K562 (cell line): Measurements from ENCODE around the gene CAGE1. TPM values are rescaled to one million over a fixed set of nuclear protein-coding genes. Genes with fewer than 3 reads are reported as not detected.

ENCODE experiments used
- ATAC-seq: fragments of 200-7000 bp; cut with Tn5 transposase; 3 replicates; pipeline ENCODE4 v1.9.1; 2020; ENCODE audit warnings: moderate library complexity
- BruUV-seq: library from RNA; stranded (reverse); fragments of 400-500 nt; replicated peaks from 2 replicates; lab custom pipeline; 2021; lab: Mats Ljungman, UMichigan
- CTCF ChIA-PET: fragments of 300-600 bp; formaldehyde crosslinking; extraction: SDS; loops from one replicate; lab custom pipeline; 2021; ENCODE audit warnings: low intra/inter-chr PET ratio; lab: Yijun Ruan, JAX
- POLR2A ChIA-PET: fragments of 300-600, 350-650 bp; sonication (Branson Sonifier 250); formaldehyde crosslinking; extraction: SDS; loops from one replicate; lab custom pipeline; 2021; ENCODE audit warnings: antibody characterized with exemption, inconsistent platforms; lab: Yijun Ruan, JAX
- DNase-seq, 4 experiments: peaks; one replicate each; pipeline versions ENCODE4 v3.0.0 to v3.0.0-alpha.2; 2011 to 2018; ENCODE audit warnings: low spot score in 3 of 4, mixed read lengths in 3 of 4; ENCODE audit errors: extremely low read depth in 1 of 4
- FAIRE-seq: peaks from 2 replicates; lab custom pipeline; 2011; peaks lifted over from hg19 to GRCh38; lab: Jason Lieb, UNC
- H2AFZ ChIP-seq: 2 replicates; pipeline ENCODE4 v1.6.0; 2011; ENCODE audit warnings: low read depth, low read length, control low read depth, inconsistent platforms
- H3K27ac ChIP-seq: fragments of 200-600 bp; 3 replicates; pipeline ENCODE4 v1.8.0; 2011; ENCODE audit warnings: low read depth, mild to moderate bottlenecking, control low read depth, inconsistent platforms, low read length, moderate library complexity, mixed read lengths; ENCODE audit errors: extremely low read depth
- H3K27me3 ChIP-seq, 2 experiments: fragments of 300-600 bp in 1 of 2; 2 replicates in 1 of 2; 3 replicates in 1 of 2; pipeline versions ENCODE4 v1.6.0 to v1.8.0; 2011; ENCODE audit warnings: inconsistent platforms in 2 of 2, low read length in 2 of 2, mild to moderate bottlenecking in 1 of 2, mixed read lengths in 1 of 2, moderate library complexity in 1 of 2; ENCODE audit not compliant: control insufficient read depth in 2 of 2, insufficient read depth in 2 of 2
- H3K36me3 ChIP-seq: fragments of 300-600 bp; 3 replicates; pipeline ENCODE4 v1.8.0; 2011; ENCODE audit warnings: mild to moderate bottlenecking, low read length, inconsistent platforms; ENCODE audit not compliant: control insufficient read depth, insufficient read depth
- H3K4me1 ChIP-seq, 2 experiments: fragments of 200-600 bp in 1 of 2; replicated peaks in 1 of 2; 2 replicates in 1 of 2; 3 replicates in 1 of 2; pipeline versions ENCODE4 v1.5.1 to v1.8.0; 2011; ENCODE audit warnings: inconsistent platforms in 2 of 2, low read length in 2 of 2, mild to moderate bottlenecking in 1 of 2, mixed read lengths in 1 of 2, moderate library complexity in 1 of 2; ENCODE audit not compliant: control insufficient read depth in 2 of 2, insufficient read depth in 2 of 2
- H3K4me2 ChIP-seq: 2 replicates; pipeline ENCODE4 v1.6.1; 2011; ENCODE audit warnings: low read length, control low read depth, inconsistent platforms, mixed read lengths; ENCODE audit not compliant: insufficient read depth
- H3K4me3 ChIP-seq: fragments of 200-600 bp; sonication (generic), shearing (Covaris generic); 2 replicates; pipeline ENCODE4 v1.5.1; 2016; ENCODE audit warnings: control low read depth, inconsistent platforms
- H3K79me2 ChIP-seq: fragments of 200-600 bp; 3 replicates; pipeline ENCODE4 v1.8.0; 2011; ENCODE audit warnings: low read length, inconsistent platforms; ENCODE audit not compliant: control insufficient read depth, insufficient read depth
- H3K9ac ChIP-seq, 2 experiments: 2 replicates each; pipeline versions ENCODE4 v1.6.0 to v1.6.1; 2011; ENCODE audit warnings: low read depth in 2 of 2, low read length in 2 of 2, control low read depth in 1 of 2, inconsistent platforms in 1 of 2, mild to moderate bottlenecking in 1 of 2, mixed read lengths in 1 of 2; ENCODE audit not compliant: insufficient read depth in 1 of 2
- H3K9me1 ChIP-seq: one replicate; pipeline ENCODE4 v1.6.0; 2011; ENCODE audit warnings: inconsistent platforms, mild to moderate bottlenecking, low read length, moderate library complexity; ENCODE audit not compliant: control insufficient read depth, insufficient read depth
- H3K9me3 ChIP-seq: replicated peaks from 2 replicates; pipeline ENCODE4 v1.5.1; 2011; ENCODE audit warnings: low read depth, low read length, inconsistent platforms; ENCODE audit not compliant: control insufficient read depth, insufficient read depth
- H4K20me1 ChIP-seq: replicated peaks from 2 replicates; pipeline ENCODE4 v1.6.1; 2011; ENCODE audit warnings: low read length, inconsistent platforms, mixed read lengths; ENCODE audit not compliant: control insufficient read depth, insufficient read depth
- ARID1B ChIP-seq: fragments of 450-650 bp; IDR thresholded peaks from 2 replicates; pipeline ENCODE4 v1.6.1; 2016; ENCODE audit warnings: antibody characterized with exemption, mild to moderate bottlenecking, inconsistent platforms
- ETV6 ChIP-seq, 3 experiments: fragments of 150-350 bp in 1 of 3; sonication (generic) in 1 of 3; formaldehyde crosslinking in 1 of 3; IDR thresholded peaks; 2 replicates each; pipeline versions ENCODE4 v1.6.1 to v1.8.0; 2014 to 2022; ENCODE audit warnings: borderline replicate concordance in 2 of 3, low read depth in 2 of 3, antibody characterized with exemption in 1 of 3, low read length in 1 of 3, mild to moderate bottlenecking in 1 of 3, missing genetic modification reagents in 1 of 3
- GTF3C2 ChIP-seq: IDR thresholded peaks from 3 replicates; pipeline ENCODE4 v1.6.1; 2011; ENCODE audit warnings: borderline replicate concordance, mild to moderate bottlenecking, moderate library complexity; ENCODE audit not compliant: insufficient read length; ENCODE audit errors: extremely low read depth
- HNRNPLL ChIP-seq: fragments of 200-400 bp; formaldehyde crosslinking; IDR thresholded peaks from 2 replicates; pipeline ENCODE4 v1.6.1; 2017; ENCODE audit warnings: low read length, low read depth, mild to moderate bottlenecking; ENCODE audit not compliant: poor library complexity, severe bottlenecking
- PHF21A ChIP-seq: fragments of 450-650 bp; IDR thresholded peaks from 2 replicates; pipeline ENCODE4 v1.6.1; 2017; ENCODE audit warnings: low read depth, borderline replicate concordance
- POLR2AphosphoS5 ChIP-seq: IDR thresholded peaks from 2 replicates; pipeline ENCODE4 v1.6.1; 2011; ENCODE audit warnings: mild to moderate bottlenecking, low read depth, low read length, moderate library complexity; ENCODE audit not compliant: control insufficient read depth, insufficient read depth
- POLR2G ChIP-seq: fragments of 200-400 bp; formaldehyde crosslinking; IDR thresholded peaks from 2 replicates; pipeline ENCODE4 v1.6.1; 2017; ENCODE audit warnings: low read depth, mild to moderate bottlenecking, antibody characterized with exemption, low read length, moderate library complexity
- RBM22 ChIP-seq: fragments of 200-400 bp; formaldehyde crosslinking; IDR thresholded peaks from 2 replicates; pipeline ENCODE4 v1.6.1; 2018; ENCODE audit warnings: low read length, low read depth; ENCODE audit not compliant: poor library complexity, severe bottlenecking
- TBL1XR1 ChIP-seq, 2 experiments: IDR thresholded peaks; 2 replicates each; pipeline ENCODE4 v1.6.1; 2012; ENCODE audit warnings: improper control_type of control experiment in 2 of 2, low read length in 2 of 2, mild to moderate bottlenecking in 1 of 2
- ZNF124 ChIP-seq: sonication (generic); formaldehyde crosslinking; IDR thresholded peaks from 2 replicates; pipeline ENCODE4 v1.8.1; 2022; ENCODE audit warnings: missing genetic modification reagents
- ZNF551 ChIP-seq: fragments of 250-450 bp; sonication (Bioruptor Pico); IDR thresholded peaks from 2 replicates; pipeline ENCODE4 v1.5.0; 2021; ENCODE audit warnings: mild to moderate bottlenecking, moderate library complexity
- WGBS: fragments of 100-300 bp; shearing (Covaris generic); methylation state at CpG from one replicate; pipeline ENCODE4 v1.1.6; 2016; ENCODE audit warnings: low coverage, mixed read lengths; ENCODE audit not compliant: insufficient coverage; ENCODE audit errors: missing lambda C conversion rate; 5-methylcytosine and 5-hydroxymethylcytosine counted together
- in situ Hi-C: fragments of 300-500 bp; cut with MboI; formaldehyde crosslinking; loops from 4 replicates; pipeline ENCODE4 v1.15.0; 2018; ENCODE audit warnings: inconsistent platforms, mixed read lengths
- intact Hi-C: fragments of 100-400 bp; cut with micrococcal nuclease; formaldehyde crosslinking; loops from 2 replicates; pipeline ENCODE4 v1.14.2; 2022
- polyA plus RNA-seq, 8 experiments: library from polyadenylated mRNA; depleted of rRNA in 4 of 8; stranded (reverse) in 5 of 8; unstranded in 3 of 8; fragments of >200 nt; fragmentation: Nextera tagmentation in 2 of 8; fragmentation: Illumina TruSeq in 1 of 8; extraction: Ambion mirVana in 2 of 8; extraction: Trizol in 1 of 8; gene quantifications; 2 replicates each; pipeline versions ENCODE4 v1.2.1 to v1.2.3, GENCODE V29; 2011 to 2014; ENCODE audit warnings: inconsistent platforms in 1 of 8, missing spikeins in 1 of 8
- total RNA-seq, 7 experiments: library from RNA; depleted of rRNA in 6 of 7; stranded (reverse); fragments of >200 nt in 6 of 7; fragmentation: Illumina TruSeq in 2 of 7; extraction: Trizol in 2 of 7; gene quantifications; 2 replicates each; pipeline versions ENCODE4 v1.2.1 to v1.2.3, GENCODE V29; 2011 to 2021; ENCODE audit warnings: low replicate concordance in 1 of 7
- TF ChIP-seq, protein P1 (sequence below): fragments of 450-650 bp; IDR thresholded peaks from one replicate; pipeline ENCODE4 v1.6.1; 2018; ENCODE audit warnings: mild to moderate bottlenecking, moderate library complexity; ENCODE audit not compliant: partially characterized antibody
- TF ChIP-seq, protein P2 (sequence below), 2 experiments: fragments of 450-650 bp; IDR thresholded peaks; 2 replicates each; pipeline ENCODE4 v1.6.1; 2016

The CAGE1 gene
- total and polyA plus RNA-seq, 9 of the 15 experiments (the other 6 are each of a cell fraction or from before 2014, with no cell fraction given), result 0.13 to 0.33 (median 0.18) TPM; not detected in 4

DNA sequence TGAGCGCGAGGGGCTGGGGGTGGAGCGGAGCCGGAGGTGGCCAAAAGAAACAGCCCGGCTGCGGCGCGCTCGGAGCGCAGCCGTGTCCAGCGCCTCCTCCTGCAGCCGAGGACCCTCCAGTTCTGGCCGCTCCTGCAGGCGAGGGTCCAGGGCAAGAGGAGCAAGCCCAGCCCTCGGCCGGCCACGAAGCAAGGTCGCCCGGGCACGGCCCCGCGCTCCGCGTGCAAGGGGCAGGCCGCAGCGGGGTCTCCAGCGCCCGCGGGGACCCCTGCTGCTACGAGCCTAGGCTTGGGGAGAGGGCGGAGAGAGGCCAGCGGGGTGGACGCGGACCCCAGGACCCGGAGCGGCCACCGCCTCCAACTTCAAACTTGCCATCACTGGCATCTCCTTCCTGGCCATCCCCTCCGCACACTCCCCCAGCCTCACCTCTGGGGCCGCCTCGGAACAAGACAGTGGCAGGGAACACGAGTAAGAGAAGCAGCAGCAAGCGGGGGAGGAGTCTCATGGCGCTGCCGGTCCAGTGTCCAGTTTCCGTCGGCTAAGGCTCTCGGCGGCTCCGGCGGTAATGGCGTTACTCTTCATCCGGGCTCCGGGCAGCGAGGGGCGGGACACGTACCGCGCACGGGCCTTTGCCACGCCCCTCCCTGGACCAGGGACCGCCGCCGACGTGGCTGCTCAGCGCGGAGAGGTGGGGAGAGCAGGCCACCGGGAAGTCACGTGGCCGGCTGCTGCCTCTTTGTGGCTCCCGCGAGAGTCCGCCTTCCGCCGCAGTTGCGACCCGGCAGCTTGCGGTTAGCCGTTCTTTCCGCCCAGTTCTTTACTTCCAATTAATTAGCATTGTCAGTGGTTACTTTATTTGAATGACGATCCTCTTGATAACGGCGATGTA lies 76.7 kb downstream of the CAGE1 start, which contains the start of gene SSR1:
Gene SSR1, minus strand, starts transcription at position 584 of the 889 bp plus-strand sequence. Its CDS starts 79 bp downstream, at position 505.
- peak; percentile 94 for FAIRE-seq
- peak within 1 kb of the TSS; percentile 90 for H2AFZ ChIP-seq
- intact Hi-C loops, result loop anchor here (1.0 to 2.0 kb wide), 2 partner anchors 26 to 77 kb away; no protein-coding TSS in a partner anchor
- WGBS, result 1% methylated on average over 77 of the region's 83 CpGs
- peaks cover 19 to 29% of the 10 kb centered on the region in 2 experiments; a peak in 4 of 5 replicates for H3K4me1 ChIP-seq
- H3K27me3 ChIP-seq, result no peaks in the 10 kb centered on the region
- H3K27ac ChIP-seq, result peak within 1 kb of the TSS; percentile 81
- H3K79me2 ChIP-seq, result peaks cover 52% of the 10 kb centered on the region
- ATAC-seq, result peak; percentile 98
- in situ Hi-C loops, result no loop called here
- H4K20me1 ChIP-seq, result no peaks in the 10 kb centered on the region; the same call in 1 of the 2 replicates
- H3K9me3 ChIP-seq, result peaks cover 3% of the 10 kb centered on the region; the same call in 1 of the 2 replicates
- H3K4me3 ChIP-seq, result peak within 1 kb of the TSS; percentile 93
- H3K9me1 ChIP-seq, result no peaks in the 10 kb centered on the region
- BruUV-seq, result no TSS peak
- POLR2A ChIA-PET, result interaction anchor here (0.6 to 2.5 kb wide), 16 partner anchors 9 to 1295 kb away, joined by 3 to 14 read pairs (median 4); no protein-coding TSS in a partner anchor
- H3K9ac ChIP-seq, result peak within 1 kb of the TSS; percentile 92 to 95
- DNase-seq, result peak; percentile 99
- H3K36me3 ChIP-seq, result peaks cover 33% of the 10 kb centered on the region
- H3K4me2 ChIP-seq, result peak within 1 kb of the TSS; percentile 98
- CTCF ChIA-PET, result no interaction called here
- peak; percentile 62; the same call in 1 of the 2 replicates for TF ChIP-seq ARID1B
- no peak for TF ChIP-seq GTF3C2
- 0 out of 4 replicates have a peak, but pooled peaks of 1 of the 2 experiments have one; percentile 43 for TF ChIP-seq ETV6 (IDR thresholded peaks at IDR 0.05; ENCODE audit: borderline replicate concordance in 1 of 2, low read depth in 2 of 2, low read length in 1 of 2)
- 0 out of 2 replicates have a peak, but pooled peaks have one; percentile 69 for TF ChIP-seq ETV6 (CRISPR knock-in tag; IDR thresholded peaks at IDR 0.05; ENCODE audit: borderline replicate concordance)
- TF ChIP-seq POLR2AphosphoS5, result peak; percentile 71
- peak; percentile 95 for TF ChIP-seq POLR2G
- TF ChIP-seq RBM22, result no peak
- TF ChIP-seq HNRNPLL, result peak; percentile 92
- no peak for TF ChIP-seq PHF21A
- TF ChIP-seq ZNF124, result no peak
- TF ChIP-seq TBL1XR1 (IDR thresholded peaks at IDR 0.05; ENCODE audit: low read length in 2 of 2), result no peak
- TF ChIP-seq, protein P1, sequence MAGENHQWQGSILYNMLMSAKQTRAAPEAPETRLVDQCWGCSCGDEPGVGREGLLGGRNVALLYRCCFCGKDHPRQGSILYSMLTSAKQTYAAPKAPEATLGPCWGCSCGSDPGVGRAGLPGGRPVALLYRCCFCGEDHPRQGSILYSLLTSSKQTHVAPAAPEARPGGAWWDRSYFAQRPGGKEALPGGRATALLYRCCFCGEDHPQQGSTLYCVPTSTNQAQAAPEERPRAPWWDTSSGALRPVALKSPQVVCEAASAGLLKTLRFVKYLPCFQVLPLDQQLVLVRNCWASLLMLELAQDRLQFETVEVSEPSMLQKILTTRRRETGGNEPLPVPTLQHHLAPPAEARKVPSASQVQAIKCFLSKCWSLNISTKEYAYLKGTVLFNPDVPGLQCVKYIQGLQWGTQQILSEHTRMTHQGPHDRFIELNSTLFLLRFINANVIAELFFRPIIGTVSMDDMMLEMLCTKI, result no peak
- no peak for TF ChIP-seq ZNF551 (CRISPR knock-in tag)
- TF ChIP-seq, protein P2, sequence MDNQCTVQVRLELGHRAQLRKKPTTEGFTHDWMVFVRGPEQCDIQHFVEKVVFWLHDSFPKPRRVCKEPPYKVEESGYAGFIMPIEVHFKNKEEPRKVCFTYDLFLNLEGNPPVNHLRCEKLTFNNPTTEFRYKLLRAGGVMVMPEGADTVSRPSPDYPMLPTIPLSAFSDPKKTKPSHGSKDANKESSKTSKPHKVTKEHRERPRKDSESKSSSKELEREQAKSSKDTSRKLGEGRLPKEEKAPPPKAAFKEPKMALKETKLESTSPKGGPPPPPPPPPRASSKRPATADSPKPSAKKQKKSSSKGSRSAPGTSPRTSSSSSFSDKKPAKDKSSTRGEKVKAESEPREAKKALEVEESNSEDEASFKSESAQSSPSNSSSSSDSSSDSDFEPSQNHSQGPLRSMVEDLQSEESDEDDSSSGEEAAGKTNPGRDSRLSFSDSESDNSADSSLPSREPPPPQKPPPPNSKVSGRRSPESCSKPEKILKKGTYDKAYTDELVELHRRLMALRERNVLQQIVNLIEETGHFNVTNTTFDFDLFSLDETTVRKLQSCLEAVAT (IDR thresholded peaks at IDR 0.05), result peak; percentile 42 to 92; a peak in 2 of 4 replicates
